HG03025 (cell line): ENCODE results near the gene TMEM54.

Source experiments
- ATAC-seq: cut with Tn5 transposase; IDR thresholded peaks from one replicate; pipeline ENCODE4 v1.9.1; 2021; ENCODE audit warnings: mild to moderate bottlenecking, moderate library complexity; ENCODE audit not compliant: unreplicated experiment, low FRiP score

TMEM54 gene

GRCh38 chr1:32867151-32867550 lies 34.0 kb downstream of the TMEM54 start:
- ATAC-seq, result no peak

GRCh38 chr1:32865639-32866405 lies 35.4 kb downstream of the TMEM54 start:
- ATAC-seq, result no peak

GRCh38 chr1:32864375-32865019 lies 36.7 kb downstream of the TMEM54 start:
- no peak for ATAC-seq

- ATAC-seq, result no peak
These were observed 37.3 kb downstream of the TMEM54 start for GRCh38 chr1:32863881-32864245.

- ATAC-seq, result no peak
These were observed 37.8 kb downstream of the TMEM54 start for GRCh38 chr1:32863218-32863880.

GRCh38 chr1:32861904-32862695 lies 39.1 kb downstream of the TMEM54 start:
- ATAC-seq, result no peak

- no peak for ATAC-seq
These were observed 40.6 kb downstream of the TMEM54 start for GRCh38 chr1:32860566-32860965.

GRCh38 chr1:32859915-32860314 lies 41.3 kb downstream of the TMEM54 start:
- ATAC-seq, result no peak

GRCh38 chr1:32858791-32859190 lies 42.4 kb downstream of the TMEM54 start:
- no peak for ATAC-seq

GRCh38 chr1:32858136-32858535 lies 43.1 kb downstream of the TMEM54 start:
- ATAC-seq, result no peak

GRCh38 chr1:32855861-32856617 lies 45.1 kb downstream of the TMEM54 start:
- ATAC-seq, result no peak

GRCh38 chr1:32848354-32849063 lies 52.7 kb downstream of the TMEM54 start:
- no peak for ATAC-seq
